AG10803 (cell line): ENCODE results near the gene MRS2.

Source experiments
- DNase-seq: peaks from one replicate; pipeline ENCODE4 v3.0.0; 2010; ENCODE audit warnings: low read depth
- H3K4me3 ChIP-seq: 2 replicates; pipeline ENCODE4 v1.5.1; 2011; ENCODE audit warnings: mild to moderate bottlenecking, low read length, control low read depth
- TF ChIP-seq, protein P1 (sequence below): conservative IDR thresholded peaks from 2 replicates; pipeline ENCODE4 v1.5.1; 2011; ENCODE audit warnings: mild to moderate bottlenecking, low read length, control low read depth, inconsistent platforms

The MRS2 gene

DNA sequence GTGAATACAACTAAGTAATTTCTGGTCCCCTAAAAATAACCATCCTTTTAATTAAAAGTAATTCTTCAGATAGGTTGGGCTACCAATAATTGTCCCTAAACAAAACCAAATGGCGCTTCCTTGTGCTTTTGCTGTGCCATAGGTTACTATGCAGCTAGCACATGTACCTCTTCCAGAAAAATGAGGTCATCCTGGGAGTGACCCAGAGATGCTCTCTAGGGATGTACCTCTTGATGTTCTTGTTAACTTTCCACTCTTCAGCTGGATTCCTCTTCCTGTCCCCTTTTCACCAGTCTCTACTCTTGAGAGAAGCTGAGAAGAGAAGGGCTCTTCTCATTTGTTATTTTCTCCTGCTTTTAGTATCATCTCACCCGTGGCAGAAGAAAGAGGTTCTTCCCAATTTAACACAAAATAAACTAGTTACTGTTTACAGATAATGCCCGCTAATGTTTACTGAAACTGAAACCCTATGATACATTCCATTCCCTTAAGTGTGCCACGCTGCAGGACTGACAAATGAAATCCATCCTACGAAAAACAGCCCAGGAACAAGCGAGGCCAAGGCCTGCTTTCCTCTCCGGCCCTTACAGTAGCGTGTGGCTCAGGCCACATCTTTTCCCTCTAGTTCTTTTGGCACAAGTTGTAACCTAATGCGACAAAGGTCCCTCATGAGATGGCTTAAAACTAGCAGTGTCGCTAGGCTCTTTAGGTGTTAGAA, 24.2 kb downstream of the MRS2 start:
- H3K4me3 ChIP-seq = no peak overlapping the region
- DNase-seq = no peak
- TF ChIP-seq, protein P1, sequence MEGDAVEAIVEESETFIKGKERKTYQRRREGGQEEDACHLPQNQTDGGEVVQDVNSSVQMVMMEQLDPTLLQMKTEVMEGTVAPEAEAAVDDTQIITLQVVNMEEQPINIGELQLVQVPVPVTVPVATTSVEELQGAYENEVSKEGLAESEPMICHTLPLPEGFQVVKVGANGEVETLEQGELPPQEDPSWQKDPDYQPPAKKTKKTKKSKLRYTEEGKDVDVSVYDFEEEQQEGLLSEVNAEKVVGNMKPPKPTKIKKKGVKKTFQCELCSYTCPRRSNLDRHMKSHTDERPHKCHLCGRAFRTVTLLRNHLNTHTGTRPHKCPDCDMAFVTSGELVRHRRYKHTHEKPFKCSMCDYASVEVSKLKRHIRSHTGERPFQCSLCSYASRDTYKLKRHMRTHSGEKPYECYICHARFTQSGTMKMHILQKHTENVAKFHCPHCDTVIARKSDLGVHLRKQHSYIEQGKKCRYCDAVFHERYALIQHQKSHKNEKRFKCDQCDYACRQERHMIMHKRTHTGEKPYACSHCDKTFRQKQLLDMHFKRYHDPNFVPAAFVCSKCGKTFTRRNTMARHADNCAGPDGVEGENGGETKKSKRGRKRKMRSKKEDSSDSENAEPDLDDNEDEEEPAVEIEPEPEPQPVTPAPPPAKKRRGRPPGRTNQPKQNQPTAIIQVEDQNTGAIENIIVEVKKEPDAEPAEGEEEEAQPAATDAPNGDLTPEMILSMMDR = no peak

DNA sequence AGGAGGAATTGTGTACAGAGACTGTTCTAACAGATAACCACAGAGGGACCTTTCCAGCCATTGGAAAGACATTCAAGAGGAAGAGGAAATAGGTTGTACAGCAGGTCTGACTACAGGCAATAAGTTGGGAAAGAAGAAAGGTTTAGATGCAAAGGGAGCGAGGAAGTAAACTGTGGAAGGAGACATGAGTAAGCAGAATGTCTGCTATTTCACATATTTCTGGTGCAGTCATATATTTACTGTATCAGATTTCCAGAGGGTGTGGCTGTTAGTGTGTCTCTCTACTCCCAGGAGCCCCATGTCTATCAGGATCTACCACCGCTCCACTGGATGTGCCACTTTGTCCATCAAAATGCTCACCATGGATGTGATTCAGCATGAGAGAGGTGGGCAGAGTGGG, 25.9 kb downstream of the MRS2 start:
- DNase-seq = no peak
- TF ChIP-seq, protein P1 = no peak
- H3K4me3 ChIP-seq = no peak overlapping the region

DNA sequence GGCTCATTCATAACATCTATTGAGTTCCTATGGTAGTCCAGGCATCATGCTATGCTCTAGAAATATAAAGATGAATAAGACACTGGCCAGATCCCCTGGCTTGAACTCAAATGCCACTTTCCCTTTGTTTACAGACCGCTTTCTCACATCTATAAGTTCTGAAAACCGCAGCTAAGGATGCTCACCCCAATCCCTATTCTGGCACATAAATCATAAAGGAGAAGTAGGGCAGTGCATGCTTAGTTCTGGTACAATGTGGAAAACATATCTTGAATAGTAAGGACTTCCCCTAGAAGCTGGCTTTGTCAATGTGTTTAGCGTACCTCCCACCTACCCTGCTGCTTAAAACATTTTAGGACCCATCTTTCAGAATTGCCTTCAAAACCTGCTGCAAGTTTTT, 26.4 kb downstream of the MRS2 start:
- TF ChIP-seq, protein P1 = no peak
- no peak for DNase-seq
- no peak overlapping the region for H3K4me3 ChIP-seq

DNA sequence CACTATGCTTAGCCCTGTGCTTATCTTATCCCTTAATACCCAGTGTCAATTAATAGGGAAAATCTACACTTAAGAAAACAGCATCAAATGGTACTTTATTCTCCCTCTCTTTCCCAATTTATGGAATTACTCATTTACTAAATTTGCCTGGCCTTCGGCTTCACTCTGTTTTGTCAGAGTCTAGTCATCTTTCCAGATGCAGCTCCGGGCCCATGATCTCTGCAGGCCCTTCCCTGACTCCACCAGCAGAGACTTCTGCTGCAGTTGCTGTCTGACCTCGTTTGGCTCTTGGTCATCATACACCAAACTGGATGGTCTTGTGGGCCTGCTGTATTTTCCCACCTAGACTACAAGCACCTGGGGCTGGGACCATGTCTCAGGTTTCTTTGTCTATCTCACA, 27.4 kb downstream of the MRS2 start:
- DNase-seq = peak; percentile 20
- H3K4me3 ChIP-seq = no peak overlapping the region
- TF ChIP-seq, protein P1 = no peak

DNA sequence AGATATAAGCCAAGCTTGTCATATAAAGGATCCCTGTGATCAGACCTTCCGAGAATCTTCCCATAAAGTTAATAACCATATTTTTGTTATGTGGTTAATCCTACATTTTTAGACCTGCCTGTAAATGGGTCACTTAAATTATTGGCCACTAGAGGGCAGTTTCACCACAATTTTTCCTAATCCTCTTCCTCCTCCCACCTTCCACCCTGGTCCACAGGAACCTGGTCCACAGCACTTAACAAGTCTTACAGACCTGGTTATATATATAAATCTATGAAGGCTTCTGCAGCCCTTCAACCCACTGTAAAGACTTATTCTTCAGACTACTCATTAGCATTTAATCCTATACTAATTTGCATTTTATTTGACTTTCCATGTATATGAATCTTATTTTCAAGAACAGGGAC, 28.3 kb downstream of the MRS2 start:
- TF ChIP-seq, protein P1 = peak; percentile 69
- H3K4me3 ChIP-seq = no peak overlapping the region
- DNase-seq = peak; percentile 47

DNA sequence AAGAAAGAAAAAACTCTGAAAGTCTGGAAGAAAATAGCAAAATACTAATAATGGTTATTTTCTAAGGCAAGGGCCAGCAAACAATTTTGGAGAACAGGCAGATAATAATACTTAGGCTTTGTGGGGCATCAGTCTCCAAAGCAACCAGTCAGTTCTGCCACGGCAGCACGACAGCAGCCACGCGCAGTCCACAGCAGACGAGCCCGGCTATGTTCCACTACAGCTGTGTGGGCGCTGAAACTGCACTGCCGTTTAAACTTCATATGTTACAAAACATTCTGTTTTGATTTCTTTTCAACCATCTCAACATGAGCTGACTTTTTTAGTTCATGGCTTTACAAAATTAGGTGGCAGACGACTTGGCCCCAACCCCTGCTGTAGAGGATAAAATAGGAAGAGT, 29.9 kb downstream of the MRS2 start:
- TF ChIP-seq, protein P1 = no peak
- H3K4me3 ChIP-seq = no peak overlapping the region
- no peak for DNase-seq

DNA sequence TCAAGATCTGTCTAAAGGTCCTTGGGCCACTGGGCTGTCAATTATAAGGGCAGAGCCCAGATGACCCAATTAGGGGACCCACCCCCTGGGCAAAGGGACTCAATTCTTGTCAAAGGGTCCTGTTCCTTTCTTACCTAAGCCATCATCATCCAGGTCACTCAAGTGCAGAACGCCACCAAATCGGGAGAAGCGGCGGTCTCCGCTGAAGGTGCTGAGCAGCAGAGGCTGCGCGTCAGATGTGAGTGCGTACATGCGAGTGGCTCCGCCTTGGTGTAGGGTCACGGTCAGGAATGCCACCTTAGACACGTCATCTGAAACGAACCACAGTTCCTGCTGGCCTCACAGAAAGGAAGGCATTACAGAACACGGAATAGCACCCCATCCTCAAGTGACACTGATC, 34.2 kb downstream of the MRS2 start:
- no peak for DNase-seq
- no peak overlapping the region for H3K4me3 ChIP-seq
- TF ChIP-seq, protein P1 = no peak
